NCI-H2227 (cell line): Measurements from ENCODE around the gene DGKB.

Source experiments
- DNase-seq: peaks from one replicate; lab custom pipeline; 2025; ENCODE audit not compliant: unreplicated experiment; lab: John Stamatoyannopoulos, UW

DGKB gene

DNA sequence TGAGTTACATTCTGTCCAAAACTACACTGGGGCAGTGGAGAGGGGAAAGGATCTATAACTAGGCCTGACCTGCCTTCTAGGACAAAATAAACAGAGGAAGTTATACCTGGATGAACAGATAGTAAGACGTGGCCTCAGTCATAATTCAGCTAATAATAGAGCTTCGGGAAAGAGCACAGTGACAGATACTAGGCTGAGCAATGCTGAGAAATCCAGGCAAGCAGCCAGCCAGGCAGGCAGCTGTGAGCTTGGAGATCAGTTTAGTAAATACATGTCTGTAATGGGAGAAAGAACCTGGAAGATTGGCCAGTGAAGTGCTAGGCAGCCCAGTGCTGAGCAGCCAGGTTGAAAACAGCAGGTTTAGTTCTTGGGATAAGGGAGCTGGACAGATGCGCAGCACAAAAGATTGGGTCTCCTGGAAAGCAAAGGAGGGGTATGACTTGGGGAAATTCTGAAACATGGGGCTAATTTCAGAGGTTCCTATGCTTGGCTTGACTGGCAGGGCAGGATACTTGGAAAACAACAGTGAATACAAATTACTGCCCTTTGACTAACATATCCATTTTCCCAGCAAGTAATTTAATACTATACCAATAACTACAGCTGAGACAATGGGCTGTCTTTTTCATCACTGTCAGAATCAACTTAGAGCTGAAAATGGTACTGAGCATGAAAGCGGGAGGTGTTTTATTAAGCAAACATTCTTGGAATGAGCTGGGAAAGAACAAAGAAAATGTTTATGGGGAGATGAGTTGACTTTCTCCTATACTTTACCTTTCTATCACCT lies 140.8 kb downstream of the DGKB start:
- peak; percentile 70 for DNase-seq

DNA sequence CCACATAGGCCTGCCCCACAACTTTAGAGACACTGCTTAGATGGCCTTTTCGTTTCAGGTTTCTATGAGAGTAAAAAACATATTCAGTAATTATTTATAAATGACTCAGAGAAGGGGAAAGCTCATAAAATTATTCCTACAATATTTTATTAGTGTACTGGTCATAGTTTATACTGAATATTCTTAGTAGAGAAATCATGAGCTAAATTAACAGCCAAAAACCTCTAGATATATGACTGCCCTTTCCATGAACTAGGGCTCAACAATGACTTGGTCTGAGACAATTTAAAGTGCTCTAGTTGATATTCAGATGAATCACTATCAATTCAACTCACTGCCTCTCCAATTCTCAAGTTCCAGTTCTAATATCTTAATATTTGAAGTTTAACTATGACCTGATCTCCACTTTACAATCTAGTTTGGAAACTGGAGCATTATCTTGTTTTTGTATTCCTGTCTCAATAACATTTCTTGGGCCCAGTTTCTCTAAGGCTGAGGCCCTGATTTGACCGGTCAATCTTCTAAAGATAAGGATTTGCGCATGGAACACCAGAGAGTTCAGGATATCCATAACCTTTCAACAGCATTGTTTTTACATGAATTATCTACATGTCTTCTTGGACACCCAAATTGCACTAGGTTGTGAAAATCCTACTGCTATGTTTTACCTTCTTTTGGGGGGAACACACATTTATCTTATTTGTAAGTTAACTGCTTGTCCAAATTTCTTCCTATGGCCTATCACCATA lies 141.6 kb downstream of the DGKB start:
- DNase-seq: no peak

DNA sequence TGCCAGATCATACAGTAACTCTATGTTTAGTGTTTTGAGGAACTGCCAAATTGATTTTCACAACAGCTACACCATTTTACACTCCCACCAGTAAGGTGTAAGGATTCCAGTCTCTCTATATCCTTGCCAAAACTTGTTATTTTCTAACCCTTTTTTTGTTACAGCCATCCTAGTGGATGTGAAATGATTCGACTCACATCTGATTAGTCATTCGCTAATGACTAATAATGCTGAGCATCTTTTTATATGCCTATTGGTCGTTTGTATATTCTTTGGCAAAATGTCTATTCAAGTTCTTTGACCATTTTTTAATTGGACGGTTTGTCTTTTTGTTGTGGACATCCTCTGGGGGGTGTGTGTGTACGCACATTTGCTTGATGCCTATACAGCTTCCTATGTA lies 142.8 kb downstream of the DGKB start:
- no peak for DNase-seq

DNA sequence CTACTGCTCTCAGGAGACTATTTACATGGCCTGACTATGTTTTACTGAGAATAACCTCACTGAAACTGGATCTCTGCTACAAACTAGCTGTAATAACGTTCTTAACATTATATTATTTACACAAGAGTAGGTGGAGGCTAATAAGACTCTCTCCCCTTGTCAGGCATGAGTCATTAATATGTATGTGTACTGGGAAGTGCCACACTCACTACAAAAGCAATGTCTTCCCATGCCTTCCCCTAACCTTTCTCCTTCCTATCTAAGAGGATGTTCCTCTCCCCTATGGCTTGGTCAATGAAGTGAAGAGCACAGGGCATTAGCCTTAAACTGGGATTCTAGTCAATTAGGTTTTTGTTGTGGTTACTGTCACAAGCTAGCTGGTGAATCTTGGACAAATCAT lies 147.9 kb downstream of the DGKB start:
- no peak for DNase-seq

DNA sequence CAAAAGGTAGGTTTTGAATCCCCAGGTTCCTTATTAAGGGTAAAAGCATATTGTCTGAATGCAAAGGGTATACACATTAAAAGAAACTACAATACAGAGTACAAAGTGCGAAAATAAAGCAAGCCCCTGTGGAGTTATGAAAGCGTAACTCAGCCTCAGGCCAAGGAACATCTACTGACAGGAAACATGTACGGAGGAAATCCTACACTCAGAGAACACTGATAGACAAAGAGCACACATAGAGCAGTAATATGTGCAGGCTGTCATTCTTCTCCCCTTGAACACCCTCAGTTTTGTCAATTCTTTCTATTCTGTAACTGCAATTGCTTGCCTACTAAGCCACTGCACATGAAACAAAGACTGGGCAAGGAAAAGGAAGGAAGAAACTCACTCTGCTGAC lies 150.2 kb downstream of the DGKB start:
- DNase-seq: peak; percentile 4

DNA sequence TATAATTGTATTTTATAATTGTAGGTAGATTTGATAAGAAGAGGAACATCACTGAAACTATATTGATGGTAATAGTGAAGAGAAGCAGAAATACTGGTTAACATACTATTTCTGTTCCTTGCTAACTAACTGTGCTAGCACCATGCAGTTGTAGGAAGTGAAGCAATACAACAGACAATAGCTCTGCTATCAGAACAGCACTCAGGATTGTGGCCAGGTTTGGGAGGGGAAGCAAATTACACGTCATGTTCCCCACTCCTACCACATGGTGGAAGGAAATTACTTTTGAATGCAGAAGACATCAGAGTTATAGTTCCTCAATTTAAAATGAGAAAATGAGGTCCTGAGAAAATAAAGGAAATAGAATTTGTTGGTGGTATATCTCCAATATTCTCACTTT lies 151.1 kb downstream of the DGKB start:
- DNase-seq: no peak

DNA sequence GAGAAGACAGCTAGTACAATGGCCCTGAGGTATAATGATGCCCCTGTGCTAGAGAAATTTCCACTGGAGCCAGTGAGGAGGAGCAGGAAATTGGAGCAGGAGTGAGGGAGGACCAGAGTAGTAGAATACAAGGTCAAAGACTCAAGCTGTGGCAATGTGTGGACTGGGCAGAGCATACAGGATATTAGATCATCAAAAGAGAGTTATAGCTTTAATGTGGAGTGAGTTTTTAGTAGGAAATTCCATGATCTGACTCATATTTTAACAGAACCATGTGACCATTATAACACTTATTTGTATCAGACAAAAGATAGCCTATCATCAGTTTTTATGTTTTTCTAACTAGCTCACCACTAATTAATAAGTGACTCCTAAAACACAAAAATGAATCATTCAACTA lies 154.1 kb downstream of the DGKB start:
- no peak for DNase-seq

DNA sequence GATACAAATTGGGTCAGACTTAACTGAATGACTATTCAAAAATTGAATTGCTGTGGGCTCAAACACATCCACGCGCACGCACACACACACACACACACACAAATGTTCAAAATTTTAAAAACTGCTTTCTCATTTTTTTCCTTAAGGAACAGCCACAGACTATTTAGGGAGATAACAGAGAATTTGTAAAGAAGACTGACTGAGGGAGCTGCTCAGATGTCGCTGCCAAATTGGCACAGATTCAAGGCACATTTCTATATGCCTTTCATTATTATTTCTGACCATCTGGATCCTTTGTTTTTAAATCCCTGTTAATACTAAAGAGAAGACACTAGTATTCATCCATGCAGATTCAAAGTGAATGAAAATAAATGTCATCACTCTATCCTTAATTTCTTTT lies 154.8 kb downstream of the DGKB start:
- no peak for DNase-seq

DNA sequence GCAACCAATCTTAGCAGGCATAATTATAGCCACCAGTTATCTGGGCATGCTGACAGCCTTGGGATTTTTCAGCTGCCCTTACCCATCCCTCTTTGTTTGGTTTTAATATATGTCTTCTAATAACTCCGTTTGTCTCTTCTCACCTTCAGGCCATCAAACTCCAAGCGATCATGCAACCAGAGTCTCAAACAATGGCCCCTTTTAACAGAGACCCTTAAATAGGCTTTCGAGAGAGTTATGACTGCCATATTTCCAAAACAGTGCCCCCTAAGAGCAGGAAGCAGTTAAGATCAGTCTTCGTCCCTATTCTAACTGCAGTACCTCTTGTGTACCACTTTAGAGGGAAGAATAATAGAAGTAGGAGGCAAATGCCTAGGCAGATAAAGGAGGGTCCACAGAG lies 157.5 kb downstream of the DGKB start:
- no peak for DNase-seq

DNA sequence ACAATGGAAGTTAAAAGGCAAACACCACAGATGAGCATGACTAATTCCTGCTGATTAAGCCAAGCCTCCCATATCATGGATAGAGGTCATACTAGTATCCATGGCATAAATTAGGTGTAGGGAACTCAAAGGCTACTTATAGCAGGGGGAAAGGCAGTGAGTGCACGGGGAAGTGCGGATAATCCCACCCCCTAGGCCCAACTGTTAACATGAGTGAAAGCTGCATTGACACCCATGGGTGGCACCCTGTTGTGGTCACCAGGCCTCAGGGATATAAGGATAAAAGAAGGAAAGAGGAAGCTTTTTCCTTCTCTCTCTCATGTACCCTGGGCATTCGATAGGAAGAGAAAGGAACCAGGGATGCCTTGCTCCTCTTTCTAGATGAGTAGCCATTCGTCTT lies 161.9 kb downstream of the DGKB start:
- no peak for DNase-seq

DNA sequence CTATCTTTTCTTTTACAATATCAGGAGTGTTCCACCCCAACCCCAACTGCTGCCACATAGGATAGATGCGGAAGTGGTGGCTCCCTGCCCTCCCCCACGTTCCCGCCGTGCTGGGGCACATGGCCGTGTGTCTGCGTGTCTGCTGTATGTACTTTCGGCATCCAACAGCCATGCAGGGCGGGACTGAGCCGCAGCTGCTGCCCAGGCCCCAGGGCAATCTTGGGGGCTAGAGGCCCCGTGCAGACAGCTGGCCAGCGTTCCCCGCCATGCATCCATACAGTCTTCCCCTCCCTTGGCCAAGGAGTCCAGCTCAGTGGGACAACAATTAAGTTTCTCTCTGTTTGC lies 162.7 kb downstream of the DGKB start:
- no peak for DNase-seq

DNA sequence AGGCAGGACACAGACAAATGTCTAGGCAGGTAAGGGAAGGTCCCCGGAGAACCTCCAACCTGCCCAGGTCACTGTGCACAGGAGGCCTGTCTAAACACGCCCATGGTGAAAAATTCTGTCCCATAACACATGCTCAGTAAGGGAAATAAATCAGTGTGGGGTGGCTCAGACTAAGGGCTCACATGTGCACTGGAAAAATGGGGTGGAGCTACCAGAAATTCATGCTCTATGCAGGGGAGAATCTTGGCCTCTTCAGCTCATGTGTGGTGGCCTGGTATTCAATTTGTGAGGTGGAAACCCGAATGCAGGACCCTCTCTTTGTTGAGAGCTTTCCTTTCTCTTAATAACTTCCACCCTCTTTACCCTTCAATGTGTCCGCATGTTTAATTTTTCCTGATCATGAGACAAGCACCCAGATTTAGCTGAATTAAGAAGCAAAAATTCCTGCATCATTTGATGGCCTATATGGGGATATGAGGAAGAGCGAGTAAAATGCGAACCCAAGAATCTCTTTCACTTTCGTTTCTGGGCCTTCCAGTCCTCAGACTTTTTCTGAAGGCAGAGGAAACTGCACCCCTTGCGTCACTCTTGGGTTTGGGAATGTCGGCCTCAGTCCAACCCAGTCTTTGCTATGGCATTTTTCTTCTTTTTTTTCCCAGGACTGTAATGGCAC lies 163.2 kb downstream of the DGKB start:
- DNase-seq: no peak

DNA sequence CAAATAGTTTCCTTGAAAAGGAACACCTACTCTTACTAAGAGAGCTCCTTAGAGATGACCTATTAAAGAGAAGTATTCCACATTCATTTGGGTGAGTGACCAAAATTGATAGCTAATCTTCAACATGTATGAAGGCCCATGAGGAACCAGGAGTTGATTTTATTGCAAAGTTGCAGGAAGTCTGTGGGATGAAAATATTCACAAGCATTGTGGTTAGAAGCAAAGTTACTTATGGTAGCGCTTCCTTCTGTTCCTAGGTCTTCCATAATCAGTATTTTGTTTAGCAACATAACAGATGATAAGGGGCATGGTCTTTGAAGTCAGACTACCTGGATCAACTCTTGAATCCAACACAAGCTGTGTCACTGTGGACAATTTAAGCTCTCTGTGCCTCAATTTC lies 164.5 kb downstream of the DGKB start:
- DNase-seq: no peak

DNA sequence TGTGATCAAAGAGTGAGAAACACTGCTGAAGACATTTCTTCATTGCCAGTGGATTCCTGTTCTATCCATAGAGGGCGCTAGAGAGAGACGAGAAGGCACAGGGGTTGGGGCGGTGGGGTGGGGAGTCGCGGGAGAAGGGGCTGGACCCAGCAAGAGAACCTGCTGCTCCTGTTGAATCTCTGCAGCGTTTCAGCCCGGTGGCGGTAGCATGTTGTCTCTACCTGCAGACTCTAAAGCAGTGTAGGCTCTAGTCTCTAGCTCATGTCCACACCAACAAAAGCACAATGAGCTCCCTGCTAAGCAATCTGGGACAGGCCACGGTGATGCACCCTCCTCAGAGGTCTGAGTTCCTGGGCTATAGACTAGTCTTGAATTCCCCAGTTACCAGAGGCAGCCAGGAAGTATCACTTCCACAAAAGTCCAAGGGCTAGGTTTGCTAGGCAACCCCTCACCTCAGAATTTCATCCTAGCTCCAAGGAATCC lies 167.7 kb downstream of the DGKB start:
- DNase-seq: no peak

DNA sequence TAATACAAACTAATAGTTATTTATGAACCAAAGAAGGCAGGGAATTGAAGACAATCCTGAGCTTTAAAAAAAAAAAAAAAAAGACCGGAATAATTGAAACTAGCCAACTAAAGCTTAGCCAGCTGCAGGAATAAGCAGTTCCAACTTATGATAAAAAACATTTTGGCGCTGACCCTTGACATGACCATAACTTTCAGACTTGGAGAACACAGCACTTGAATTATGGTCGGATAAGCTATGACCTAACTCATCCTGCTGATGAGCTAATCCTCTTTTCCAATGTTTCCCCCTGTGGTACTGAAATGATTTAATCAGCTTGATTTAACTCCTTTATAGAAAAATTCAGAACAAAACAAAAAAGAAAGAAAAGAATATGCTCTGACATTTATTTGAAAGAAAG lies 181.8 kb downstream of the DGKB start:
- DNase-seq: no peak

DNA sequence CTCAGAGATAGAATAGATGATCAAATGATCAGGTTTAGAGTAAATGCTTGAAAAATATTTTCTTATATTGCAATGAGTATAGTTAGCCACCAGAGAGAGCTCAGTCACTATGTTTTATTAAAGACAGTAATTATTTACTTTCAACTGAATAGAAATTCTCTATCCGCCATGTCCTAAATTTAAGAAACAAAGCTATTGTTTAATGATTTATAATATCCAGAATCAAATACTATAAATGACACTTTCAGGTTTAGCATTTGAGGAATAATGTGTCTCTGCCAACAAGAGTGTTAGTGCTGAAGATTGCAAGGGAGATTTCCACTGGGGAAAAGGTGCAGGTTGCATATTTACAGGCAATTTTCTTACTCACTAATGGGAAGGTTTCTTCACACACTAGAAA lies 184.7 kb downstream of the DGKB start:
- DNase-seq: peak; percentile 14

DNA sequence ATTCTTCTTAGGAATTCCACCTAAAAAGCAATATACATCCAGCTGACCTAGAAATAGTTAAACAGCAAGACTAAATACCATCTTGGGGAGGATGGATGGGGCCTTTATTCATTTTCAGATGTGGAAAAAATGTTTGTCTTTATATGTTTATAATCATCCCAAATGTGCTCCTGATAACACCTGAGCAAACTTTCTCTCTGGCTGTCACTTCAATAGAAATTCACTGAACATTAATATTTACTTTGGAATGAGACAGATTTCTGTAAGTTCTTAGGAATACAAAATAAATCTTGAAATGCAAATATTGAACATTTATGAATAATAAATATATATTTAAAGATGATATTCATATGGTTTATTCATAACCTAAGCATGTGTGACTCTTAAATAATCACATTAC lies 185.4 kb downstream of the DGKB start:
- no peak for DNase-seq

DNA sequence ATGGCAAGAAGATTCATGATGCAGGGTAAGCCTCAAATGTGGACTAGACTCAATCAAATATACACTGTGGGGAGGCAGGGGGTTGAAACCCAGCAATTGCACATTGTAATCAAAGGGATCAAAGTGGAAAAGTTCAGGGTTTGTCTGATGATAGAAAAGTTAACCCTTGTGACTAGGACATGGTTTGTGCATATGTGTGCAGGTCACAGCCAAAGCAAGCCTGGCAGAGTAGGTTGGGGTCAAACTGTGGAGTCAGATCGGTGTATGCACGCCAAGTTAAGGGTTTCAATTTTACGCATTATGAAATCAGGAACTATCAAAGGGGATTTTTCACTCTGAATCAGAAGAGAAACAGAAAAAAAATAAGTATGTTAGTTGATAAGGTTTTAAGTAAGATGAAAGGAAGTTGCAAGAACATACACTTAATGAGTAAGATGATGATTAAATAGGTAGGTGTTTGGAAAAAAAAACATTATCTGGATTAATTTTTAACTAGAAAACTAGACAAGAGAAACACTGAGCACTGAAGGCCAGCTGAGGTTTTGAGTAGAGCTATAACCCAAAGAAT lies 188.3 kb downstream of the DGKB start:
- no peak for DNase-seq

DNA sequence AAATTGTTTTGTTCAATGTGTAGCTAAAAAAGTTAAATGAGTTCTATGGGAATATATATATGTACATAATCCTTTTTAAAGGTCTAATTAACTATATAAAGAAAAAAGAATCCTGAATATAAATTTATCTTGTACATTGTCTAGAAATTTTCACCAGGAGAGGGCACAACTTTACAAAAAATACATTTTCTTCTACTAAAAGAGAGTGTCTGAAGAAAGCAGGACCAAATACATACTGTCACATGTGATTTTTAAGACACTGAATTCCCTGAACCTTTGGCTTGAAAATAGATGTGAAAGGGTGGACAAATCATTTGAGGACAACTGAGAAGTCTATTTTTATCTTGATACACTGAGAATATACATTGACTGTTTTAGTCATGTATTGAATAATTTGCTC lies 204.3 kb downstream of the DGKB start:
- DNase-seq: no peak

DNA sequence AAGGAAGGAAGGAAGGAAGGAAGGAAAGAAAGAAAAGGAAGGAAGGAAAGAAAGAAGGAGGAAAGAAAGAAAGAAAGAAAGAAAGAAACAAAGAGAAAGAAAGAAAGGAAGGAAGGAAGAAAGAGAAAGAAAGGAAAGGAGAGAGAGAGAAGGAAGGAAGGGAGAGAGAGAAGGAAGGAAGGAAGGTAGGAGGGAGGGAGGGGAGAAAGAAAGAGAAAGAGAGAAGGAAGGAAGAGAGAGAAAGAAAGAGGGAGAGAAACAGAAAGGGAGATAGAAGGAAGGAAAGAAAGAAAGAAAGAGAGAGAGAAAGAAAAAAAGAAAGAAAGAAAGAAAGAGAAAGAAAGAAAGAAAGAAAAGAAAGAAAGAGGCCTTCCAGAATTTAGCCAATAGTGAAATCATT lies 204.9 kb downstream of the DGKB start:
- no peak for DNase-seq

DNA sequence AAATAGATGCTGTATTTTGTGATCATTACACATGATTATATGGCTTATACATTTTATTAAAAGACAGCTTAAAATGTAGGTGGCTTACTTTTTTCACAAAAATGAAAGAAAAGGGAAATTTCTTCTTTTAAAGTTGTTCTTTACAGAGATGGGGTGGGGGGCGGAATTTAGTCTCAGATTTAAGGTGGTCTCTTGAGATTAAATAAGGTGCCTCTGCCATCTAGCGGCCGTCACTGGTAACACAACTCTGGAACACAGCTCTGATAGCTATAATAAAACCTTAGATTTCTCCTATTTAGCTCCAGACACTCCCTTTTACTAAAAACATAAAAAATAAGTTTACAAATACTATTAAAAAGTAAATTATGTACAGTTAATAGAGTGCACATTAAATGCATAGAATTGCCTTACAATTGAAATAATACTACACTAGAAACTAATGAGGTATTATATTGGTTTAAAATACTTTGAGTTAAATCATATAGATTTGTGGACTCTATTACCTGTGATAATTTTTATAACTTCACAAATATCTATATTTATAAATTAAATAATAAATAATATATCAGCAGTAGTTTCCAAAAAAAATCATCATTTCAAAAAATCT lies 210.9 kb downstream of the DGKB start:
- DNase-seq: peak; percentile 75
